Lung (tissue), 12 donors: ENCODE results near the gene SUGCT. TPM values are rescaled to one million over a fixed set of nuclear protein-coding genes. Genes with fewer than 3 reads are reported as not detected.

Experiments
- ATAC-seq: fragments of 200-7000 bp; cut with Tn5 transposase; one replicate; pipeline ENCODE4 v1.9.1; 2020; ENCODE audit warnings: moderate number of reproducible peaks; ENCODE audit not compliant: insufficient read depth, low FRiP score
- DNase-seq, 3 donors: peaks; one replicate each; pipeline ENCODE4 v3.0.0-alpha.2; 2013 to 2017
- H3K27ac ChIP-seq, 2 donors: one replicate each; pipeline ENCODE4 v1.5.1; 2013; ENCODE audit warnings: mild to moderate bottlenecking in 2 of 2, moderate library complexity in 2 of 2, control low read depth in 1 of 2, inconsistent platforms in 1 of 2, low read depth in 1 of 2, low read length in 1 of 2
- H3K27me3 ChIP-seq, 3 donors: one replicate each; pipeline ENCODE4 v1.5.1; 2013; ENCODE audit warnings: low read length in 2 of 3; ENCODE audit not compliant: control insufficient read depth in 3 of 3, insufficient read depth in 3 of 3
- H3K36me3 ChIP-seq, 4 donors: one replicate each; pipeline ENCODE4 v1.5.1; 2013; ENCODE audit warnings: low read length in 4 of 4, mild to moderate bottlenecking in 1 of 4, moderate library complexity in 1 of 4; ENCODE audit not compliant: control insufficient read depth in 4 of 4, insufficient read depth in 4 of 4
- H3K4me1 ChIP-seq, 5 donors: one replicate each; pipeline ENCODE4 v1.5.1; 2013; ENCODE audit warnings: low read length in 5 of 5, mild to moderate bottlenecking in 2 of 5, moderate library complexity in 1 of 5; ENCODE audit not compliant: control insufficient read depth in 5 of 5, insufficient read depth in 5 of 5
- H3K4me3 ChIP-seq: one replicate; pipeline ENCODE4 v1.5.1; 2013; ENCODE audit warnings: mild to moderate bottlenecking, control low read depth, moderate library complexity
- H3K9ac ChIP-seq, 2 donors: one replicate each; pipeline ENCODE4 v1.5.1; 2013; ENCODE audit warnings: low read length in 2 of 2, control low read depth in 1 of 2; ENCODE audit not compliant: insufficient read depth in 1 of 2
- H3K9me3 ChIP-seq, 4 donors: one replicate each; pipeline ENCODE4 v1.5.1; 2013; ENCODE audit warnings: low read length in 3 of 4, mild to moderate bottlenecking in 1 of 4, moderate library complexity in 1 of 4; ENCODE audit not compliant: control insufficient read depth in 4 of 4, insufficient read depth in 3 of 4
- CTCF ChIP-seq: IDR thresholded peaks from 2 replicates; pipeline ENCODE4 v1.5.1; 2012; ENCODE audit warnings: mild to moderate bottlenecking; ENCODE audit errors: control extremely low read depth, extremely low read depth
- WGBS, 2 donors: extraction: QIAGEN DNeasy Blood & Tissue Kit; methylation state at CpG; one replicate each; pipeline ENCODE4 v1.1.7; 2013; 5-methylcytosine and 5-hydroxymethylcytosine counted together
- polyA plus RNA-seq, 2 donors: library from polyadenylated mRNA; stranded (reverse); fragments of 200-250 nt; gene quantifications; one replicate each; pipeline ENCODE4 v1.2.1, GENCODE V29; 2013
- total RNA-seq, 2 donors: library from RNA; depleted of rRNA in 1 of 2; stranded (reverse); fragments of >200 nt in 1 of 2; gene quantifications; one replicate each; pipeline ENCODE4 v1.2.1, GENCODE V29; 2014 to 2021
- donor health status: control.
- donor health status: control.
- donor health status: Bipolar disorder and iron deficiency.
- donor health status: healthy.
- donor health status: DM: yes; HTN: yes; CAD: no.

The SUGCT gene
- total and polyA plus RNA-seq, 4 donors, result 0.23 to 4.2 (median 1.8) TPM

DNA sequence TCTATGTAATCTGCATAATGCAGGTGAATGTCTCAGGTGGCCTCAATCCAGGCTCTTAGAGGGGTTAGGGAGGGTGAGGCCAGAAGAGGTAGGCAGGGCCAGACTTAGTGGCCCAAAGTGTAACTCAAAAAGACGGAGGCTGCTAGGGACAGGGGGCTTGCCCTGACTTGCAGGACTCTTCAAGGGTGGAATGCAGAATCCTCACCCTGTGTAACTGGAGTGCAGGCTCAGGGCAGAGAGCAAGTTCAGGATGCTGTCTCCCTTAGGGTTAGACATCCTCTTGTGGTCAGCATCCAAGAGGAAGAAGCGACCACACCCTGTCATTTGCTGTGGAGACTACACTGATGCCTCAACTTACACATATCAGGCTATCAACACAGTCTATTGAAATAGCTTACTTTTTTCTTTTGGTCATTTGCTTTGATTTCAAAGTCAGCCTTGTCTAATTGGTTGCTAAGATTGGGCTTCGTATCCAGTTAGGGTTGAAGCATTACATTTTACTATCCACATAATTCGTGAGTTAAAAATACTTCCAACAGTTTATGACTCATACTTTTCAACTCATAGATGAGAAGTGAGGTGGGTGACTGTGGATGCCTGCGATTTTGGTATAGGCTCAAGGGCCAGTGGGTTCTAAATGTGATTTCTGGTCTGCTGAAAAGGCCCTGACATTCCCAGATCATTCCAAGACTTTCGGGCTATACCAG is 563.6 kb downstream of the SUGCT start:
- DNase-seq (no peak), ATAC-seq (no peak)
- Histone ChIP-seq H3K4me1 (no peaks in the 10 kb centered on the region), H3K9ac (no peak overlapping the region), H3K9me3 (no peaks in the 10 kb centered on the region), H3K27ac (no peak overlapping the region), H3K27me3 (no peaks in the 10 kb centered on the region), H3K4me3 (no peak overlapping the region), H3K36me3 (no peaks in the 10 kb centered on the region)
- 89 to 93% methylated on average over 6 of the region's 6 CpGs for WGBS, 2 donors
- TF ChIP-seq CTCF, result no peak

GRCh38 chr7:40698921-40699260 is 564.1 kb downstream of the SUGCT start:
- no peak for ATAC-seq
- WGBS, 2 donors, result 93 to 94% methylated on average over 1 of the region's 1 CpG
- no peak for TF ChIP-seq CTCF
- Histone ChIP-seq H3K36me3 (no peaks in the 10 kb centered on the region), H3K9ac (no peak overlapping the region), H3K4me1 (no peaks in the 10 kb centered on the region), H3K27ac (no peak overlapping the region), H3K27me3 (no peaks in the 10 kb centered on the region), H3K9me3 (no peaks in the 10 kb centered on the region), H3K4me3 (no peak overlapping the region)
- no peak for DNase-seq

GRCh38 chr7:40700653-40701421 is 566.0 kb downstream of the SUGCT start:
- 66 to 70% methylated on average over 9 of the region's 9 CpGs for WGBS, 2 donors
- no peak for ATAC-seq
- DNase-seq, result no peak

More at GRCh38 chr7:40700653-40701421, 566.0 kb downstream of the SUGCT start:
- Histone ChIP-seq H3K36me3 (no peaks in the 10 kb centered on the region), H3K27ac (no peak overlapping the region), H3K9me3 (no peaks in the 10 kb centered on the region), H3K4me3 (no peak overlapping the region), H3K27me3 (no peaks in the 10 kb centered on the region), H3K4me1 (no peaks in the 10 kb centered on the region), H3K9ac (no peak overlapping the region)
- no peak for TF ChIP-seq CTCF
